DMS79 (cell line): ENCODE results near the gene ALG2.
"Not testable (repeated sequence)": the region's sequence is repeated elsewhere in the genome, so short reads cannot be mapped to it uniquely, and the experiment has no call there.

Experiments
- DNase-seq: peaks from one replicate; lab custom pipeline; 2025; lab: John Stamatoyannopoulos, UW

ALG2 gene

DNA sequence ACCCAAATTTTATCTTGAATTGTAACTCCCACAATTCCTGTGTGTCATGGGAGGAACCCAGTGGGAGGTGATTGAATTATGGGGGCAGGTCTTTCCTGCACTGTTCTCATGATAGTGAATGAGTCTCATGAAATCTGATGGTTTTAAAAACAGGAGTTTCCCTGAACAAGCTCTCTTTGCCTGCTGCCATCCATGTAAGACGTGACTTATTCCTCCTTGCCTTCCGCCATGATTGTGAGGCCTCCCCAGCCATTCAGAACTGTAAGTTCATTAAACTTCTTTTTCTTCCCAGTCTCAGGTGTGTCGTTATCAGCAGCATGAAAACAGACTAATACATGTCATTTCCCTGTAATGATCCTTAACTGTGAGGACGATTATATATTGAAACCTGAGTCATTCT lies 16.1 kb upstream of the ALG2 start:
- DNase-seq: not testable (repeated sequence)

DNA sequence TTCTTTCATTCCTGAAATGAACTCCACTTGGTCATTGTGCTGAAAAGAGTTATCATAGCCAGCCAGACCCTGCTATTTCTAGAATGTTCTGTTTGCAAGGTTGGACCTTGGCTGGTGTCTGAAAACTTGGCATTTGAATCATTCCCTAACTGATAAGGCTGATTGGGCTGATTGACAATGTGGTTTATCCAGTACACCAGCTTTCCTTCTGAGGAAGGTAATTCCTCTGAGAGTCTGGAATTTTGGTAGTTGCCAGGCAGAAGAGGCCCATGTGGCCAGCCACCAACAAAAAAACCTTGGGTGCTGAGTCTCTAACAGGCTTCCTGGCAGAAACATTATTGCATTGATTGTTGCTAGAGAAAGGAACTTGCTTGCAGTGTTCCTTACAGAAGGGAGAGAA lies 15.6 kb upstream of the ALG2 start:
- DNase-seq: no peak

DNA sequence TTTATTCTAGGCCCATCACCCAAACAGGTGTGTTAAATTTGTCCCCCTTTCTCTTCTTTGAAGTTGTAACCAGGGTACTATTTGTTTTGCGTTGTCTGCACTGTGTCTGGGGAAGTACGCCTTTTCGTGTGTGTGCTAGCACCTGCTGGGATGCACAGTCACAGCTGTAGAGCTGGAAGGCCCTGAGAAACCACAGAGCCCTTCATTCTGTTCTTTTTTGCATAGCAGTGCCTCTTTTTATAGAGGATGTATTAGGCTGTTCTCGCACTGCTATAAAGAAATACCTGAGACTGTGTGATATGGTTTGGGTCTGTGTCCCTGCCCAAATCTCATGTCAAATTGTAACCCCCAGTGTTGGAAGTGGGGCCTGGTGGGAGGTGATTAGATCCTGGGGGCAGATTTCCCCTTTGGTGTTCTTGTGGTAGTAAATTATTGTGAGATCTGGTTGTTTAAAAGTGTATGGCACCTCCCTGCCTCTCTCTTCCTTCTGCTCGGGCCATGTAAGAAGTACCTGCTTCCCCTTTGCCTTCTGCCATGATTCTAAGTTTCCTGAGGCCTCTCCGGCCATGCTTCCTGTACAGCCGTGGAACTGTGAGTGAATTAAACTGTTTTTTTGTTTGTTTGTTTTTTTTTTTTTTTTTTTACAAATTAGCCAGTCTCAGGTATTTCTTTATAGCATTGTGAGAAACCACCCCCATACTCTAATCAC lies 14.3 kb upstream of the ALG2 start:
- DNase-seq: no peak

DNA sequence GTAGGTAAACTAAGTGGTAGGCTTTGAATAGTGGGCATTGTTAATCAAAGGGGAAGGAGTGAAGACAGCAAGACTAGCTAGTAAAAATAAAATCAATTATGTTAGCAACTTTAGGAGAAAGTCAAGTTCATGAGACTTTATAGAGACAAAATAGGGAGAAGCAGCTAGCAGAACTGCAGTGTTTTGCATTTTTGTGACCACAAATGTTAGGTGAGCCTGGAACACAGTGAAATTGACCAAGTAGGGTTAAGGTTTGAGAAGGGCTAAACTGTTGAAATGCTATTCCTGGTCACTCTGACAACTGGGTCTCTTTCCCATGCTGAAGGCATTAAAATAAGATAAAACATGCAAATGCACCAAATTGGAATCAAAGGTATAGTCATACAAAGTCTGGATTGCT lies 13.3 kb upstream of the ALG2 start:
- no peak for DNase-seq

DNA sequence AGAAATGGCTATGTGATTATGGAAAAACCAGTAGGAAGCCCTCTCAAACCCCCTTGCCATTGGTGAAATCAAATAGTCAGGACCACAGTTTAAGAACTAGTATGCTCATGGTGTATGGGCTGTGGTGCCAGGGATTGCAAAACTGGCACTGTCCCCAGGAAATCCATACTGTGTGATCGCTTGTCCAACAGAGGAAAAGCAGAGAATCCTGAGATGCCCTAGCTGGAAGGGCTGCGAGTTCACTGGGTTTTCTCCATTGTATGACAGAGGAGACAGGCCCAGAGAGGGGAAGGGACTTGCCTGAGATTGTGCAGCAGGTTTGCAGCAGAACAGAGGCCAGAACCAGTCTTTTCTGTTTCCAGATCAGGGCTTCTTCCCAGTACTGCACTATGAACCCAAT lies 12.9 kb upstream of the ALG2 start:
- DNase-seq: no peak

DNA sequence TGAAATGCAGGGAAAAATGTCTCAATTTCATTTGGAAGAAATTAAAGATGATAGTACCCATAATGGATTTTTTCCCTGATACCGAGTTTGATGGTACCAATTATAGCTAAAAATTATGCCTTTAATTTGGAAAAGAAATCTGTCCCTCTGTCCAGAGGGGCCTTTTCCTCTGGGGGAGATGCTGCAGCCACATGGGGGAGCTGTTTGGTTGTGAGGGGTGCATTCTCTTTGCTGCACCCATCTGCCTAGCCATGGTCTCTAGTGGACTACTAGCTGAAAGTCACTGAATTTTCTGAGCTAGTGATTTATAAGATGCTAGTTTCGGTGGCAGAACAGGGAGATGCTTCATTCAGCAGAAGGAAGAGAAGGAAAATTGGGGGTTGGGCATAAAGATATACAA lies 10.0 kb upstream of the ALG2 start:
- DNase-seq: no peak

DNA sequence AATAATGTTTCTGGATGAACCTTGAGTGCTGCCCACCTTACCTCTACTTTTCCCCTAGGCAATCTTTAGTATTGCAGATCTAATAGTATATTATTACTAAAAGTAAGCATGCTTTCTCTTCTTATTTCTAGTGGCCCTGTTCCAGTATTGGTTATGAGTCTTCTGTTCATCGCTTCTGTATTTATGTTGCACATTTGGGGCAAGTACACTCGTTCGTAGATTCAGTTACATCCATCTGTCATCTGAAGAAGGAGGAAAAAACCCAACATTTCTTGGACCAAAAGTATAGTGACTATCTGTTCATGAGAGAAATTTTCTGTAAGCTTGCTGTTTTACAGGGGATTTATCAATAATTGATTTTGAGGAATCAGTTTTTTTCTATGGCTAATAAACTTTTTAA lies 8.5 kb upstream of the ALG2 start:
- DNase-seq: no peak

DNA sequence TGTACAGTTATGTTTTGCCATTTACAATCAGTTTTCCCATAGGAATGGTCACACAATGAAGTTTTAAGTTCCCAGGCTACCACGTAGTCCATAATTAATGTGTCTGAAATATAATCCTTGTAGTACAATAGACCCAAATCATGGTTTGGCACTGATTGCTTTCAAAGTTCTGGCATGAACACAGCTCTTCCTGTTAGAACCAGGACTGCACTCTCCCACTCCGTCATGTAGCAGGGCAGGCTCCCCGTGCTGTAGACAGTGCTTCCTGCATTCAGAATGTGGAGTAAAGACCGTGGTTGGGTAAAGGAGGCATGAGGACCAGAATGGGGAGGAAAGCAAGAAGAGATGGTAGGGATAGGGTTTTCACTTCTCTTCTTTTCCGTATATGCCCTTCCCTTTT lies 4.3 kb upstream of the ALG2 start:
- no peak for DNase-seq

DNA sequence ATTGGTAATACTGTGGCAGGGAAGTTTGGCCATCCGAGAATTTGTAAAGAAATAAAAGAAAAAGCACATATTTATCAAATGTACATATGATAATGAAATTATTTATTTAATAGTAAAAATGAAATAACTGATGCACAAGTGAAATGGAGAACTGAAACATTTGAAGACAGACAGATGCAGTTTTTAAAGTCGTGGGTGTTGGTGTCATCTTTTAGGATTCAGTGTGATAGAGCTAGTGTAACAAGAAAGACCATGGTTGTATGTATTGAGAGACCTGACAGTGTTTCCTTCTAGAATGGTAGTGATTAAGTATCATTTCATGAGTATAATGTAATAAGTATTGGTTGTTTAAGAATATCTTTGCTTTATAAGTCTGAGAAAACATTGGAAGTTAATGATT lies 2.7 kb upstream of the ALG2 start:
- DNase-seq: no peak

DNA sequence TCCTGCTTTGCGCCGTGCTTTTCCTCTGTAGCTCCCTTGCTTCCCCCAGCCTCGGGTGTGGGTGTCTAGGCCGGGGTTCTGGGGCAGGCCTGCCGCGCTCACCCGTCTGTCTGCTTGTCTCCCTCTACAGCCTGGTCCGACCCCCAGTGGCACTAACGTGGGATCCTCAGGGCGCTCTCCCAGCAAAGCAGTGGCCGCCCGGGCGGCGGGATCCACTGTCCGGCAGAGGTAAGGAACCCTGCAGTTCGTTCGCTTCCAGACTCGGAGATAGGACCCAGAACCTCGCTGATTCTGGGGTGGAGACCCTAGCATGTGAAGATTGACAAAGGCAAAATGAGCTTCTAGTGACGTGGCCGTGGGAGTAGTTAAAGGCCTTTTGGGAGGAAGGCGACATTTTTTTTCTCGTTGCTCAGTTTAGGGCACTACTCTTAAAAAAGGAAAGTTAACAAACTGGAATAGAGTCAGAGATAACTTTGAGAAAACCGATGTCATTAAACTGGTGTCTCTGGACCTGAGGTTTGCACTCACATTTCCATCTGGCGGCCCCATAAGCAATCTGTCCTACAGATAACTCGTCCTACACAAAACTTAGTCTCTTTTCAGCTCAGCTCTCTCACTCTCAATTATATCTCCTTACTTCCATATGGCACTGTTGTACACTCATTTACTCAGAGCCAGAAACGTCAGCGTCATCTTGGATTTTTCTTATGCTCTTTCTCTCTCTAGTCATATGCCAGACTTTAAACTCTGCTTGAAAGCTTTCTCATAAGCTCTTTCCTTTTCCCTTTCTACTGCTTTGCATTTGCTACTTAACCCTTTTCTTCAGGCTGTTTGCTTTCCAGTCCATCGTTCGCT lies 901 bp upstream of the ALG2 start:
- DNase-seq: no peak

DNA sequence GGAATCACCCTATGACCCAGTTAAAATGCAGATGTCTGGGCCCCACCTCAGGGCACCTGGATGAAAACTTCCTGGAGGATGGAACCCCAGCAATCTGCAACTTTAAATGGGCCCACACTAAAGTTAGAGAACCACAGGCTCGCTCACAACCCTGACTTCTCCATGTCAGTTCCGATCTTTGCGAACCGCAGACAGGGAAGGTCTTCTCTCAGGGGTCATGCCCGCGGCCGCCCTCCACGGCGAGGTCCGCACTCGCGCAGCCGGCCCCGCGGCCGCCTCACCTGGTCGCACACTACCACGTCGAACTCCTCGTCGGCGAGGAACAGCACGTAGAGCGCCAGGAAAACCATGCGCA lies 499 bp downstream of the ALG2 start:
- no peak for DNase-seq

DNA sequence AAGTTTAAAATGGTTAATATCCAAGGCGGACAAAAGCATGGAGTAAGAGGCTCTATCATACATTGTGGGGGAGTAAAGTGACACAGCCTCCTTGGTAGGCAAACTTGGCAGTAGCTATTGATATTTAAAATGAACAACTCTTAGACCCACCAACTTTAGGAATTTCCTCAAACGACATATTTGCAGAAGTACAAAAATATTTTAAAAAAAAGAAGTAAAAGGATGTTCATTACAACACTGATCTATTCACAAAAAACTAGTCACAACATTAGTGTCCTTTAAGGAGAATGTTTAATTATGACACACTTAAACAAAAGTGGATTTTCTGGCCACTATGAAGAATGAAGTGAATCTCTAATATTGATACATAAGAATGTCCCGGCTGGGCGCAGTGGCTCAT lies 1.7 kb downstream of the ALG2 start:
- no peak for DNase-seq

DNA sequence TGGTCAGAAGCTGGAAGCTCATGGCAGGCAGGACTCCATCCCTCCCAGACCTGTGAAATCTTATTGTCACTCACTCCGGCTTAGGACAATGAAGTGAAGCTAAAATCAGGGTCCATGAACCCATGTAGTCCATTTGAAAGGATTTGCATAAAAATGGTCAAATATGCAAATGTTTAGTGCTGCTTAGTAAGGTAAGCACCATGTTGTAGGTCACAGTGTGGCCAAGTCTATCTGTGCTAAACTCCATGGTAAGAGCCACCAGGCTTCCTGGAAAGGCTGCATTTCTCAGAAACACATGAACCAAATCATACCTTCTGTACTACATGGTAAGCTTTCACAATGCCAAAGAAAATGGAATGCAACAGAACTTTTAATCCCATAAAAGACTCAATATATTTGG lies 5.7 kb downstream of the ALG2 start:
- DNase-seq: no peak

DNA sequence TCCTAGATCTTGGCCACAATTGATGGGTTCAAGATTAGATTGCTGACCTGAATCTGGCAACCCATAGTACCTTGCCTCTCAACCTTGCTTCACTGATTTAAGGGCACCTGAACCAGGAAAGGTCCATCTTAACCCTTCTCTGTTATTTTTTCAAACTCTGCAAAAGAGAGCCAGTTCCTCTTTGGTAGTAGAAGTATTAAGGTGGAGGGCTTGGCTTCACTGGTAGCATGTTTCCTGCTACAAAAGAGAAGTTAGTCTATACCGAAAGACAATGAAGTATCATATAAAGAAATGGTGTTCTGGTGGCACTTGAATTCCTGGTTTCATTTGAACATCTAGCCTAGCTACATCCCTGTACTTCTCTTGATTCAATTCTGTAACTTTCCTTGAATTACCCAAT lies 8.5 kb downstream of the ALG2 start:
- no peak for DNase-seq

DNA sequence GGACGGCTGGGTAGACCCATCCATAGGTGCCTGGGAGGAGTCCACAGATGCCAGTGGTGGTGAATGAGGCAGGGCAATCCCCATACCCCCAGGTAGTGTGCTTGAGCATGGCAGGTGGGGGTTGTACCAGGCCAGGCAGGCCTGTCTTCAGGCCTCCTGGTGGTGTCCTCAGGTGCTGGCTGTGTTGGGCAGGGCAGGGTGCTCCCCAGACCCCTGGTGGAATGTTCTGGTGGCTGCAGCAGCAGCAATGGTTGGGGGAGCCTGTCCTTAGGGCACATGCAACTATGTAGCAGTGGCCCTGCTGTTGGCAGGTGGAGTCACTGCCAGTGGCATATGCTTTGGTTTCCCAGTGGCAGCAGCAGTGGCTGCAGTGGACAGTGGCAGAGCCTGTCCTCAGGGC lies 10.0 kb downstream of the ALG2 start:
- no peak for DNase-seq

DNA sequence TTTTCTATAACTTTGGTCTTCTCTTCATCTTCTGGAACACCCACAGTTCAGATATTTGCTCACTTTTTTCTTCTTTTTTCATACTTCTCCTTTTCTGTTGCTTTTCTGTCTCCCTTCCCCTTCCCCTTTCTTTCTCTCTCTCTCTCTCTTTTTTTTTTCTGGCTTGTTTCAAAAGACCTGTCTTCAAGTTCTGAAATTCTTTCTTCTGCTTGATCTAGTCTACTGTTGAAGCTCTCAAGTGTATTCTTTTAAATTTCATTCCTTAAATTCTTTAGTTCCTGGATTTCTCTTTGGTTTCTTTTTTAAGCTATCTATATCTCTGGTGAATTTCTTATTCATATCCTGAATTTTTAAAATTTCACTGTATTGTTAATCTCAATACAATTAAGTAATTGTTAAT lies 11.2 kb downstream of the ALG2 start:
- no peak for DNase-seq

DNA sequence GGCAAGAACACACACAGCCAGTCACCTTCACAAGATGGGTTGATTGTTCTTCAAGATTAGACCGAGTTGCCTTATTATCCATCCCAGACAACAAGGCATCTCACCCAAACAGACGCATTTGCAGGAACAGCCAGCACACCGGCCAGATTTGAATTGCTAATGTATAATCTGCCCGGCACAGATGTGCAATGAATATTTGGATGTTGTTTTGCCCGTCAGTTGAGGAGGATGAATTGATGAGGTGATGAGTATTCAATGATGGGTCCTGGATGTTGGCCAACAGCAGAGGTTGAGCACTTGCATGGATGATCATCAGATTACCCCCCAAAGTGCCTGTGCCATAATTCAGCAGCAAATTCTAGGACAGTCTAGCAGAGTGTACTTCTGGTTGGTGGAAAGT lies 20.1 kb downstream of the ALG2 start:
- DNase-seq: no peak

DNA sequence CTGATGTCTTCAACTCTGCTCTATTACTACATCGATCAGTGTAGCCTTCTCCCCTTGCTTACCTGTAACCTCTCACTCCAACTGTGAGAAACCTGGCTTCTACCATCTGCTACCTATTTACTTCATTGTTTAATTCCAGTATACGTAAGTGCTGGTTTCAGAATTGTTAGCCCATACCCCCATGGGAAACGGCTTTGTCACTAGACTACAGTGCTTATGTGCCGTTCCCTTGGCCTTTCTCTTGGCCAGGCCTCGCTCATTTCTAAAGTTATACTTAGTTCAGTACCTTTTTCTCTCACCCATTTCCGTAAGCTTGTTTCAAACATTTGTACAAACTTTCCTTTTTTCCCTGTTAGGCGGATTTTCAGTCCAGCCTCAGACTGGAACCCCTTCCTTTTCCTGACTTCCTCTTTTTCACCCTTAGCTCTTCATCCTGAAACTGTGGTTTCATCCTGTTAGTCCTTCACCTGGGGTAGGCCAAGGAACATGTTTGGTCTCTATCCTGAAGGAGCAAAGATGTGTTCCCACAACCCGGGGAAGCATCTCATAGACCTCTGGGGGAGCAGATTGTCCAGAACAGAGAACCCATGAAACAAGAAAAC lies 21.7 kb downstream of the ALG2 start:
- no peak for DNase-seq

DNA sequence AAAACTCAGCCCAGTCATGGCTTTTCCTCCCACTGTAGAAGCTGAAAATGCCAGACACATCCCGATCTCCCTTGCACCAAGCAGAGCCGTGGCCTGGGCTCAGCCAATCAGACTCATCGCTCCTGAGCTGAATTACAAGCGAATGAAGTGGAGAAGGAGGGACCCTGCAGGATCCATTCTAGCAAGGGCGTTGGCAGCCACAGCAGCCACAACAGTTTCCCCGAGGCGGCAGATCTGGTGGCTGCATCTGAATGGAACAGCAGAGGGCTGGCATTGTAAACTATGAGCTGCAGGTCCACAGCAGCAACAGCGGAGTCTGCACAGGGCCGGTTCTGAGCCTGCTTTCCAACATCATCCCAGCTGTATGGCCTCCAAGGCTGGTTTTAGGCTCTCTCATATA lies 23.8 kb downstream of the ALG2 start:
- no peak for DNase-seq

DNA sequence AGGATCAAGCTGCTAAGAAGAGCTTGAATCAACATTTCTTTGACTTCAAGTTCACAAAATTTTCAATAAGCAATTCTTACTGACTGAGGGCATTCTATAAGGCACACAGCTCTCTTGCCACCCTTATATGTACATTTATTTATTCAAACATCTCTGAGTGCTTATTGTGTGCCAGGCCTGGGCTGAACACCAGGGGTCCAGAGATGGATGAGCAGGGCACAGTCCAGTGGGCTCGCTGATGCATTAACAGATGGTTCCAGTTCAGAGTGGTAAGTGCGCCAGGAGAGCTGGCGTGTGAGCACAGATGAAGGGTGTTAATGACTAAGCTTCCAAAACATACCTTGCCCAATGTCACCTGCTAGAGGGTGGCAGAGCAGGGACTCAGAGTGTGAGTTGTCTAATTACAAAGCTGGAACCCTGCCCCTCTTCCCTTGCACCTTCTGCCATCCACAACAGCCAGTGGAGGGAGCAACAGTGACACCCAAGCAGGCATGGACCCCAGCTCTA lies 24.6 kb downstream of the ALG2 start:
- DNase-seq: no peak

DNA sequence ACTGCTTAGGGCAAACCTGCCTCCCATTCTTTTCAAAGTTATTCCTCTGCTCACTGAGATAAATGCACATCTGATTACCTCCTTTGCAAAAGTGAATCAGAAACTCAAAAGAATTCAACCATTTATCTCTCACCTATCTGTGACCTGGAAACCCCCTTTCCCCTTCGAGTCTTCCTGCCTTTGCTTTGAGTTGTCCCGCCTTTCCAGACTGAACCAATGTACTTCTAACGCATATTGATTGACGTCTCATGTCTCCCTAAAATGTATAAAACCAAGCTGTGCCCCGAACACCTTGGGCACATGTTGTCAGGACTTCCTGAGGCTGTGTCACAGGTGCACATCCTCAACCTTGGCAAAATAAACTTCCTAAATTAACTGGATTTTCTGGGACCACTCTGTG lies 25.3 kb downstream of the ALG2 start:
- not testable (repeated sequence) for DNase-seq

DNA sequence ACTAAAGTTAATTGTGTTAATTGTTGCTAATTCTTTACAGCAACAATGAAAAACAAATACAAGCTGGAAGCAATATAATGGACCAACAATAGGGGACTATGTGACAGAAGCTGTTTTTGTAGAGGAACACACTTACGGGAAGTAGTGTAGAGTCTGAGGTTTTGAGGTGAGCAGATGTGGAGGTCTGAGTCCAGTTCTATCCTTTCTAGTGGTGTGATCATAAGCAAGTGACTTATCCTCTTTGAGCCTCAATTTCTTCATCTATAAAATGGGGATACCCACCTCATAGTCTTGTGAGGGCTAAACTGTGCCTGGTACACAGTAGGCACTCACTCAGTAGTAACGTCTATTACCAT lies 28.3 kb downstream of the ALG2 start:
- no peak for DNase-seq

DNA sequence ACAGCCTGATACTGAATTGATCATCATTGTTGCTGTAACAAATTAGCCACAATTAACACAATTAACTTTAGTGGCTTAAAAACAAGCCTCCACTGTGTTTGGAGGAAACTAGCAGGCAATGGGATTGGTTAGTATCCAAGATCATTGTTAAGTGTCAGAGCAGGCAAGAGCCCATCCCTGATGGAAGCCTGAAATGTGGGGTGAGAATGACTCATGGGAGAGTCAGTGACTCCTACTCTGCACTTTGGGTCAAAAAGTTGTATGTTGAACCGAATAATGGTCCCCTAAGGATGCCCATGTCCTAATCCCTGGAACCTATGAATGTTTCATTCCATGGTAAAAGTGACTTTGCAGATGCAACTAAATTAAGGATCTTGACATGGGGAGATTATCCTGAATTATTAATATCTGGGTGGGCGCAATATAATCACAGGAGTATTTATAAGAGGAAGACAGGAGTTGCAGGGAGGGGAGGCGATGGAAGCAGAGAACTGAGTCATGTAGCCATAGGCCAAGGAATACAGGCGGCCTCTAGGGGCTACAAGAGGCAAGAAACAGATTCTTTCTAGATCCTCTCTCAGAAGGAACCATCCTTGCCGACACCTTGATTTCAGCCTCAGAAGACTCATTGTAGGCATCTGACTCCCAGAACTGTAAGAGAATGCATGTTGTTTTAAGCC lies 28.8 kb downstream of the ALG2 start:
- no peak for DNase-seq
